Nephron (organoid): ENCODE data around the gene COG5.

ENCODE experiments used
- H3K27ac Mint-ChIP-seq, 3 experiments: 2 replicates each; pipeline ENCODE4 v1.8.0; 2020; ENCODE audit warnings: mixed read lengths in 3 of 3, mild to moderate bottlenecking in 2 of 3, moderate library complexity in 1 of 3
- H3K27me3 Mint-ChIP-seq: 2 replicates; pipeline ENCODE4 v1.8.0; 2021; ENCODE audit warnings: low read depth, mild to moderate bottlenecking, moderate library complexity, mixed read lengths
- H3K36me3 Mint-ChIP-seq: 2 replicates; pipeline ENCODE4 v1.8.0; 2020; ENCODE audit warnings: low read depth, mixed read lengths
- H3K4me1 Mint-ChIP-seq: 2 replicates; pipeline ENCODE4 v1.8.0; 2020; ENCODE audit warnings: mixed read lengths
- H3K4me3 Mint-ChIP-seq, 3 experiments: 2 replicates each; pipeline ENCODE4 v1.8.0; 2020; ENCODE audit warnings: mild to moderate bottlenecking in 3 of 3, mixed read lengths in 3 of 3, moderate library complexity in 2 of 3
- H3K9me3 Mint-ChIP-seq: 2 replicates; pipeline ENCODE4 v1.8.0; 2020; ENCODE audit warnings: mixed read lengths
- CTCF ChIP-seq, 3 experiments: fragments of 200-600 bp; sonication (generic); IDR thresholded peaks; one replicate each; pipeline ENCODE4 v1.5.0; 2021; ENCODE audit warnings: antibody characterized with exemption in 3 of 3; ENCODE audit not compliant: unreplicated experiment in 3 of 3

The COG5 gene

GRCh38 chr7:107267138-107267537 lies 296.6 kb downstream of the COG5 start:
- H3K9me3 Mint-ChIP-seq: no peaks in the 10 kb centered on the region
- H3K4me1 Mint-ChIP-seq: no peaks in the 10 kb centered on the region
- H3K27ac Mint-ChIP-seq: no peak overlapping the region
- TF ChIP-seq CTCF (IDR thresholded peaks at IDR 0.05; ENCODE audit: unreplicated experiment in 3 of 3): no peak
- peaks cover 3% of the 10 kb centered on the region for H3K36me3 Mint-ChIP-seq
- H3K27me3 Mint-ChIP-seq: no peaks in the 10 kb centered on the region
- H3K4me3 Mint-ChIP-seq: no peak overlapping the region

GRCh38 chr7:107264723-107265122 lies 299.0 kb downstream of the COG5 start:
- Mint-ChIP-seq H3K27me3 (no peaks in the 10 kb centered on the region), H3K36me3 (peaks cover 3% of the 10 kb centered on the region), H3K4me1 (no peaks in the 10 kb centered on the region), H3K4me3 (no peak overlapping the region), H3K27ac (no peak overlapping the region), H3K9me3 (no peaks in the 10 kb centered on the region)
- TF ChIP-seq CTCF (IDR thresholded peaks at IDR 0.05; ENCODE audit: unreplicated experiment in 3 of 3): no peak

- no peaks in the 10 kb centered on the region for H3K9me3 Mint-ChIP-seq
- H3K27me3 Mint-ChIP-seq: no peaks in the 10 kb centered on the region
- H3K27ac Mint-ChIP-seq: no peak overlapping the region
- H3K4me3 Mint-ChIP-seq: no peak overlapping the region
- no peak for TF ChIP-seq CTCF (IDR thresholded peaks at IDR 0.05; ENCODE audit: unreplicated experiment in 3 of 3)
- peaks cover 7% of the 10 kb centered on the region for H3K4me1 Mint-ChIP-seq
- H3K36me3 Mint-ChIP-seq: no peaks in the 10 kb centered on the region
Observed at GRCh38 chr7:107262857-107263256, 300.9 kb downstream of the COG5 start.

- Mint-ChIP-seq H3K4me1 (peaks cover 10% of the 10 kb centered on the region), H3K27me3 (no peaks in the 10 kb centered on the region), H3K27ac (no peak overlapping the region), H3K4me3 (no peak overlapping the region), H3K9me3 (no peaks in the 10 kb centered on the region), H3K36me3 (no peaks in the 10 kb centered on the region)
- no peak for TF ChIP-seq CTCF (IDR thresholded peaks at IDR 0.05; ENCODE audit: unreplicated experiment in 3 of 3)
Observed at GRCh38 chr7:107258737-107259136, 305.0 kb downstream of the COG5 start.

- no peak for TF ChIP-seq CTCF (IDR thresholded peaks at IDR 0.05; ENCODE audit: unreplicated experiment in 3 of 3)
- Mint-ChIP-seq H3K27me3 (no peaks in the 10 kb centered on the region), H3K4me1 (peaks cover 10% of the 10 kb centered on the region), H3K9me3 (no peaks in the 10 kb centered on the region), H3K36me3 (no peaks in the 10 kb centered on the region), H3K27ac (no peak overlapping the region), H3K4me3 (no peak overlapping the region)
Observed at GRCh38 chr7:107255602-107256001, 308.1 kb downstream of the COG5 start.

GRCh38 chr7:107254398-107254985 lies 309.2 kb downstream of the COG5 start:
- Mint-ChIP-seq H3K4me1 (peaks cover 10% of the 10 kb centered on the region), H3K4me3 (no peak overlapping the region), H3K27ac (no peak overlapping the region), H3K27me3 (no peaks in the 10 kb centered on the region), H3K36me3 (no peaks in the 10 kb centered on the region), H3K9me3 (no peaks in the 10 kb centered on the region)
- no peak for TF ChIP-seq CTCF (IDR thresholded peaks at IDR 0.05; ENCODE audit: unreplicated experiment in 3 of 3)
